OCI-LY7 (cell line): ENCODE measurements around the gene ATP2A3. TPM values are rescaled to one million over a fixed set of nuclear protein-coding genes. Genes with fewer than 3 reads are reported as not detected.

Experiments used
- BruUV-seq: library from RNA; stranded (reverse); fragments of 400-500 nt; replicated peaks from 2 replicates; lab custom pipeline; 2021; lab: Mats Ljungman, UMichigan
- CTCF ChIA-PET: fragments of 300-600 bp; sonication (Branson Sonifier 250); formaldehyde crosslinking; loops from one replicate; lab custom pipeline; 2022; ENCODE audit warnings: antibody characterized with exemption; ENCODE audit not compliant: unreplicated experiment; lab: Charles Lee
- POLR2A ChIA-PET: fragments of 300-600 bp; sonication (Branson Sonifier 250); formaldehyde crosslinking; loops from one replicate; lab custom pipeline; 2022; ENCODE audit warnings: antibody characterized with exemption; lab: Charles Lee
- DNase-seq: peaks from one replicate; pipeline ENCODE4 v3.0.0-alpha.2; 2015; ENCODE audit warnings: low spot score
- H2AFZ ChIP-seq: fragments of 200-600 bp; sonication (generic), shearing (Covaris generic); 2 replicates; pipeline ENCODE4 v1.6.1; 2014; ENCODE audit warnings: mild to moderate bottlenecking, antibody characterized with exemption, low read length, moderate library complexity
- H3K27ac ChIP-seq: fragments of 200-600 bp; sonication (generic); 2 replicates; pipeline ENCODE4 v1.5.1; 2014; ENCODE audit warnings: mixed run types, low read depth, mild to moderate bottlenecking, moderate library complexity, low read length, inconsistent platforms; ENCODE audit not compliant: poor library complexity, severe bottlenecking
- H3K36me3 ChIP-seq: fragments of 200-600 bp; sonication (generic); 2 replicates; pipeline ENCODE4 v1.6.1; 2014; ENCODE audit warnings: mild to moderate bottlenecking, antibody characterized with exemption, low read length, moderate library complexity, mixed read lengths; ENCODE audit not compliant: insufficient read depth
- H3K4me1 ChIP-seq: fragments of 200-600 bp; sonication (generic); 2 replicates; pipeline ENCODE4 v1.5.1; 2014; ENCODE audit warnings: mild to moderate bottlenecking, low read length; ENCODE audit not compliant: insufficient read depth, poor library complexity, severe bottlenecking
- H3K4me2 ChIP-seq: fragments of 200-600 bp; sonication (generic); 2 replicates; pipeline ENCODE4 v1.6.1; 2014; ENCODE audit warnings: mild to moderate bottlenecking, low read length
- H3K4me3 ChIP-seq: fragments of 200-600 bp; sonication (generic); 2 replicates; pipeline ENCODE4 v1.5.1; 2014; ENCODE audit warnings: mild to moderate bottlenecking, low read depth, low read length; ENCODE audit not compliant: poor library complexity, severe bottlenecking
- H3K79me2 ChIP-seq: fragments of 200-600 bp; sonication (generic); 2 replicates; pipeline ENCODE4 v1.6.1; 2016; ENCODE audit warnings: low read depth, mild to moderate bottlenecking, low read length, moderate library complexity, mixed read lengths; ENCODE audit not compliant: insufficient read depth
- H3K9me2 ChIP-seq: fragments of 200-600 bp; sonication (generic); 2 replicates; pipeline ENCODE4 v1.6.1; 2016; ENCODE audit warnings: mild to moderate bottlenecking, low read length, mixed read lengths; ENCODE audit not compliant: insufficient read depth
- H3K9me3 ChIP-seq: fragments of 200-600 bp; sonication (generic); 2 replicates; pipeline ENCODE4 v1.6.1; 2014; ENCODE audit warnings: mild to moderate bottlenecking, mixed run types, low read length, mixed read lengths
- H4K20me1 ChIP-seq: fragments of 200-600 bp; sonication (generic); 2 replicates; pipeline ENCODE4 v1.6.1; 2014; ENCODE audit warnings: mild to moderate bottlenecking, antibody characterized with exemption, low read length, moderate library complexity, mixed read lengths; ENCODE audit not compliant: insufficient read depth
- CTCF ChIP-seq: fragments of 200-600 bp; sonication (generic); conservative IDR thresholded peaks from 2 replicates; pipeline ENCODE4 v1.5.1; 2014; ENCODE audit warnings: mild to moderate bottlenecking, antibody characterized with exemption, low read length, moderate library complexity, mixed read lengths
- EZH2phosphoT487 ChIP-seq: fragments of 200-600 bp; sonication (generic); IDR thresholded peaks from 2 replicates; pipeline ENCODE4 v1.6.1; 2018; ENCODE audit warnings: low read depth, borderline replicate concordance, mild to moderate bottlenecking, mixed run types, antibody characterized with exemption, low read length, moderate library complexity, mixed read lengths
- intact Hi-C: fragments of 100-400 bp; cut with micrococcal nuclease; formaldehyde crosslinking; loops from one replicate; pipeline ENCODE4 v1.10.0; 2022; ENCODE audit not compliant: unreplicated experiment
- total RNA-seq, 2 experiments: library from RNA; depleted of rRNA in 1 of 2; stranded (reverse); fragments of >200 nt in 1 of 2; shearing (Covaris generic) in 1 of 2; gene quantifications; 2 replicates each; pipeline ENCODE4 v1.2.3, GENCODE V29; 2014 to 2022

Gene ATP2A3
- total RNA-seq, 2 experiments from 2014 or later = 108 to 353 TPM

GRCh38 chr17:4001048-4001590 is 36.9 kb upstream of the ATP2A3 start:
- H4K20me1 ChIP-seq = no peaks in the 10 kb centered on the region
- H3K9me3 ChIP-seq = no peaks in the 10 kb centered on the region
- H2AFZ ChIP-seq = no peak overlapping the region
- no peak for TF ChIP-seq EZH2phosphoT487
- no TSS peak for BruUV-seq
- no peak overlapping the region for H3K4me3 ChIP-seq
- H3K27ac ChIP-seq = no peak overlapping the region
- H3K79me2 ChIP-seq = no peaks in the 10 kb centered on the region
- H3K9me2 ChIP-seq = no peaks in the 10 kb centered on the region
- intact Hi-C loops = no loop called here
- ChIA-PET CTCF (no interaction called here), POLR2A (no interaction called here)
- no peak overlapping the region for H3K4me2 ChIP-seq
- peaks cover 13% of the 10 kb centered on the region for H3K4me1 ChIP-seq
- DNase-seq = no peak
- peaks cover 7% of the 10 kb centered on the region; the same call in 1 of the 2 replicates for H3K36me3 ChIP-seq

GRCh38 chr17:3998436-3998835 is 34.2 kb upstream of the ATP2A3 start:
- Histone ChIP-seq H3K4me1 (peaks cover 8% of the 10 kb centered on the region), H3K9me2 (no peaks in the 10 kb centered on the region), H4K20me1 (no peaks in the 10 kb centered on the region), H3K36me3 (no peaks in the 10 kb centered on the region), H2AFZ (no peak overlapping the region), H3K4me3 (no peak overlapping the region), H3K79me2 (no peaks in the 10 kb centered on the region), H3K4me2 (no peak overlapping the region), H3K27ac (no peak overlapping the region), H3K9me3 (0 out of 2 replicates have a peak, but pooled peaks cover 8% of the 10 kb centered on the region)
- intact Hi-C loops = no loop called here
- no peak for DNase-seq
- ChIA-PET POLR2A (interaction anchor here (0.7 kb wide), 2 partner anchors 19 to 1026 kb away, joined by 3 to 5 read pairs; no protein-coding TSS in a partner anchor), CTCF (no interaction called here)
- no TSS peak for BruUV-seq
- no peak for TF ChIP-seq CTCF
- no peak for TF ChIP-seq EZH2phosphoT487

- POLR2A ChIA-PET = interaction anchor here (0.7 to 1.3 kb wide), 2 partner anchors 82 to 502 kb away, joined by 3 read pairs; no protein-coding TSS in a partner anchor
- intact Hi-C loops = no loop called here
- no peak for TF ChIP-seq CTCF
- no peak for TF ChIP-seq EZH2phosphoT487
- Histone ChIP-seq H3K9me3 (0 out of 2 replicates have a peak, but pooled peaks cover 8% of the 10 kb centered on the region), H3K4me1 (no peaks in the 10 kb centered on the region), H3K36me3 (no peaks in the 10 kb centered on the region), H2AFZ (no peak overlapping the region), H3K4me2 (no peak overlapping the region), H3K4me3 (no peak overlapping the region), H3K79me2 (no peaks in the 10 kb centered on the region), H3K9me2 (no peaks in the 10 kb centered on the region), H4K20me1 (no peaks in the 10 kb centered on the region), H3K27ac (no peak overlapping the region)
- CTCF ChIA-PET = no interaction called here
- no peak for DNase-seq
- no TSS peak for BruUV-seq
These were observed 30.8 kb upstream of the ATP2A3 start for GRCh38 chr17:3995067-3995466.
